ENCODE data around the gene ANKRD12.

GRCh38 chr18:9126337-9126736, 10.2 kb upstream of the ANKRD12 start:
- TF ChIP-seq CTCF (conservative IDR thresholded peaks at IDR 0.05 in 1 of 2, IDR thresholded peaks at IDR 0.05 in 1 of 2; ENCODE audit: low read depth in 1 of 2, low read length in 2 of 2): no peak
- no peak for TF ChIP-seq EZH2 (IDR thresholded peaks at IDR 0.05; ENCODE audit: low read length, missing control alignments)
